ENCODE measurements around the gene PTGR3. TPM values are rescaled to one million over a fixed set of nuclear protein-coding genes. Genes with fewer than 3 reads are reported as not detected.

Gene PTGR3
- total RNA-seq, 3 donors from 2014 or later: 8.9 to 12.8 (median 9.2) TPM

DNA sequence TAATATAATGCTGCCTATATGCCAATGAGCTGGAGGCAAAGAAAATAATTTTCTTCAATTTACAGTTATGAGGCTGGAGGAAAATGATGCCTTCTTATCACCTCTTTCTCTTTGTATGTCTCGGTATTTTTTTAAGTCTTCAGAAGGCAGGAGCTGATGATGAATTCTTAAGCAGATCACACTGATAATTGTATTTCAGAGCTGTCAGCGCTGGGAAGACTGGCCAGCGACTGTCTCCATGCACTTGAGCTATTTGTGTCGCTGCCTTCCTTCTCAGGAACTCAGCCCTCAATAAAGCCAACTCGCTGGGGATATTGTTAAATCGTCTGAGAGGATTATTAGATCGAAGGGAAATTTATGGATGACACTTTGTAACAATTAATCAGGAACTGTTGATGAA is 40.3 kb downstream of the PTGR3 start:
- no peaks in the 10 kb centered on the region for H3K9me3 Mint-ChIP-seq
- peaks cover 4% of the 10 kb centered on the region for H3K27me3 Mint-ChIP-seq (ENCODE audit: low read depth)
- ATAC-seq (no peak), DNase-seq (no peak)
- H3K4me1 Mint-ChIP-seq (ENCODE audit: low read depth): no peaks in the 10 kb centered on the region
- no peaks in the 10 kb centered on the region for H3K36me3 Mint-ChIP-seq (ENCODE audit: insufficient read depth)
- H3K4me3 Mint-ChIP-seq: no peak overlapping the region

- DNase-seq: no peak
- Mint-ChIP-seq H3K4me3 (no peak overlapping the region), H3K9me3 (no peaks in the 10 kb centered on the region), H3K4me1 (ENCODE audit: low read depth) (no peaks in the 10 kb centered on the region), H3K36me3 (ENCODE audit: insufficient read depth) (no peaks in the 10 kb centered on the region), H3K27me3 (ENCODE audit: low read depth) (peaks cover 4% of the 10 kb centered on the region)
- no peak for ATAC-seq
Measured at GRCh38 chr18:75167759-75168618, 41.0 kb downstream of the PTGR3 start.

DNA sequence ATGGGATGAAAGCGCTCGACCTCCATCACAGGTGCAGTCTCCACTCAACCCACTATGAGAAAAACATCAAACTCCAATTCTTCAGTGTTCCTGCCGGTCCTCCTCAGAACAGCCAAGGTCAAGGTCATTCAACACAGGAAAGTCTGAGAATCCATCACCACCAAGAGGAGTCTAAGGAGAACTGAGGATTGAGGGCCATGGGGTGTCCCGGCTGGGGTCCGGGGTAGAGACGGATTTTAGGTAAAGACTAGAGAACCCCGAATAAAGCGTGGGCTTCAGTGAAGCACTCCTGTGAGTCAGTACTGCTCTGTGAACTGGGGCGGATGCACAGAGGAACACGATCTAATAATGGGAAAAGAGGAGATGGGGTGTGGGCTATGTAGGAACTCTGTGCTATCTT is 41.8 kb downstream of the PTGR3 start:
- Mint-ChIP-seq H3K36me3 (ENCODE audit: insufficient read depth) (no peaks in the 10 kb centered on the region), H3K4me1 (ENCODE audit: low read depth) (no peaks in the 10 kb centered on the region), H3K9me3 (no peaks in the 10 kb centered on the region), H3K27me3 (ENCODE audit: low read depth) (peaks cover 4% of the 10 kb centered on the region), H3K4me3 (no peak overlapping the region)
- DNase-seq (no peak), ATAC-seq (no peak)

DNA sequence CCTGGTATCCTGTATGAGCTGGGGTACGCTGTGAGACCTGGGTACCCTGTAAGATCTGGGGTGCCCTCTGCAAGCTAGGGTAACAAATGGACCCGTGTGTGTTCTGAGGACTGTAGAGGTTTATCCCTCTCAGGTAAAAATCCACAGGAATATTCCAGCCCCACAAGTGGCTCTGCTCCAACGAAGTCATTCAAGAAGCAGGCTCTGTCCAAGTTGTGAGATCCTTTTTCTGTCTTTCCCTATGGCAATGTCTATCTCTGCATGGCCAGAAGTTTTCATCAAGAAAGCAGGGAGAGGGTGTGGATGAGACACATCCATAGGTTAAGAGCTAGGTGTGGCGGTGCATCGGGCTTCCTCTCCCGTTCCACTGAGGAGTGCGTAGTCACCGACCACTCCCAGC is 43.0 kb downstream of the PTGR3 start:
- H3K27me3 Mint-ChIP-seq (ENCODE audit: low read depth): peaks cover 4% of the 10 kb centered on the region
- H3K9me3 Mint-ChIP-seq: no peaks in the 10 kb centered on the region
- ATAC-seq (no peak), DNase-seq (no peak)
- H3K4me3 Mint-ChIP-seq: no peak overlapping the region
- peaks cover 12% of the 10 kb centered on the region for H3K4me1 Mint-ChIP-seq (ENCODE audit: low read depth)
- H3K36me3 Mint-ChIP-seq (ENCODE audit: insufficient read depth): no peaks in the 10 kb centered on the region

DNA sequence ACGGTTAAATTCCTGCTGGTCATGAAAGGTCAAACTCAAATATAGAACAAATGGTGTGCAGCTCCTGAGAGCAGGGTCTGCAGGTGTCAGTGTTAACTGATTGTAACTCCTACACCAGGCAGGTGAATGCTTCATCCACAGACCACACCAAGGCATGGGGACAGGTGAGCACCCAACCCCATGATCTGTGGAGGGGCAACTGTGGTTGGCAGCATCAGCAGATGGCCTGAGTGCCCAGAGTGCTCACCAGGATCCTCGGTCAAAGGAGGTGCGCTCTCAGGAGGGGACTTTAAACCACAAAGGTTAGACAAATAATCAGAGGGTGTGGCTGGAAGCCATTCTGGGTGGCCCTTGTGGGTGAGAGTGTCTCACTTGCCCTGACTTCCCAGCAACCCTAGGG is 44.5 kb downstream of the PTGR3 start:
- no peaks in the 10 kb centered on the region for H3K36me3 Mint-ChIP-seq (ENCODE audit: insufficient read depth)
- peaks cover 13% of the 10 kb centered on the region for H3K4me1 Mint-ChIP-seq (ENCODE audit: low read depth)
- no peaks in the 10 kb centered on the region for H3K9me3 Mint-ChIP-seq
- no peak overlapping the region for H3K4me3 Mint-ChIP-seq
- DNase-seq: no peak
- H3K27me3 Mint-ChIP-seq (ENCODE audit: low read depth): peaks cover 4% of the 10 kb centered on the region
- ATAC-seq: no peak

GRCh38 chr18:75163736-75164135 is 45.2 kb downstream of the PTGR3 start:
- Mint-ChIP-seq H3K9me3 (no peaks in the 10 kb centered on the region), H3K36me3 (ENCODE audit: insufficient read depth) (no peaks in the 10 kb centered on the region), H3K27me3 (ENCODE audit: low read depth) (peaks cover 4% of the 10 kb centered on the region), H3K4me1 (ENCODE audit: low read depth) (peaks cover 13% of the 10 kb centered on the region), H3K4me3 (no peak overlapping the region)
- no peak for ATAC-seq
- DNase-seq: no peak

GRCh38 chr18:75162978-75163377 is 46.0 kb downstream of the PTGR3 start:
- Mint-ChIP-seq H3K4me1 (ENCODE audit: low read depth) (peaks cover 13% of the 10 kb centered on the region), H3K27me3 (ENCODE audit: low read depth) (peaks cover 4% of the 10 kb centered on the region), H3K4me3 (no peak overlapping the region), H3K9me3 (no peaks in the 10 kb centered on the region), H3K36me3 (ENCODE audit: insufficient read depth) (no peaks in the 10 kb centered on the region)
- DNase-seq (no peak), ATAC-seq (no peak)

DNA sequence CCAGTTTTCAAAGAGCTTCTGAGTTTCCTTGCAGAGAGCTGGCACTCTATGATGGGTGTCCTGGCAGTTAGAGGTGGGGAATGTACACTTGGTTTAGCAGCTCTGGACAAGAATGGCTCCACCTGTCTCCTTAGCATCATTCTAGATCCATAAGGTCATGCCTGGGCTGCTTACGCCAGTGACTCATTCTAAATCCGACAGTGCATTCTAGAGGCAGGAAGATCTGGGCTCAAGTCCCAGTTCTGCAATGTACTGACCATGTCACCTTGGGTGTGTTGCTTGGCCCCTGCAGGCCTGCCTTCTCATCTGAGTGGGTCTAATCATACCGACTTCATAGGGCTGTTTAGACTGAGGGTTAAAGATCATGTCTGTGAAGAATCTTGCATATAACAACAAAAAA is 46.5 kb downstream of the PTGR3 start:
- Mint-ChIP-seq H3K4me3 (no peak overlapping the region), H3K9me3 (no peaks in the 10 kb centered on the region), H3K36me3 (ENCODE audit: insufficient read depth) (no peaks in the 10 kb centered on the region), H3K4me1 (ENCODE audit: low read depth) (peaks cover 13% of the 10 kb centered on the region), H3K27me3 (ENCODE audit: low read depth) (peaks cover 4% of the 10 kb centered on the region)
- no peak for DNase-seq
- no peak for ATAC-seq

DNA sequence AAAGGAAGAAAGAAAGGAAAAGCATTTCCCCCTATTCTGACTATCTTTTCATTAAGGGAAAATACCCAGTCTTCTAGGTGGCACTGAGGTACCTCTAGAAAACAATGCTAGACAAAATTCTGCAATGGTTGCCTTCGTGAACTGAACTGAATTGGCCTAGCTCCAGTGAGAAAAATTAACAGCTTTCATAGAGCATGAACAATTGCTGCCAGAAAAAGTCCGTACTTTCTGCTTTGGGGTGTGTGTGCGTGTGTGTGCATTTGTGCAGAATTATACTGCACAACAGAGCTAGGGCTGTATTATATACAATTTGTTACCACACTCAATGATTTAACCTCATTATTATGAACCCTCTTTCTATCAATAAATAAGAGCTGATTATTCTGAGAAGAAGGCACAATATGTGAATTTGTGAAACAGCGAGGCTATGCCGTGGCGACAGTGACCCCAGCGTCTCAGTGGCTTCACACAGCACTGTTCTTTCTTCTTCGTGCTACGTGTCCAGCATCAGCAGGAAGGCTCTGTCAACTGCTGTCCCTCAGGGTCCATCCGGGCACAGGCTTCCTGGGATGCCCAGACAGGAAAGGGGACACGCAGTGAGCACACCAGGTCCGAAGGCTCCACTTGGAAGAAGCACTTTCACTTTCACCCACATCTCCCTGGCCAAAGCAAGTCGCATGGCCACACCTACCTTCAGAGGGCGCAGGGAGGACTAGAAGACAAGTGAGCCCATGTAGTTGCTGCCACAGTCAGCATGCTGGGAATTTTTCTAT is 47.5 kb downstream of the PTGR3 start:
- H3K9me3 Mint-ChIP-seq: no peaks in the 10 kb centered on the region

GRCh38 chr18:75160364-75160763 is 48.6 kb downstream of the PTGR3 start:
- H3K4me1 Mint-ChIP-seq (ENCODE audit: low read depth): peaks cover 13% of the 10 kb centered on the region
- peak overlapping the region; percentile 31 for H3K4me3 Mint-ChIP-seq
- no peaks in the 10 kb centered on the region for H3K36me3 Mint-ChIP-seq (ENCODE audit: insufficient read depth)
- H3K27me3 Mint-ChIP-seq (ENCODE audit: low read depth): no peaks in the 10 kb centered on the region
- no peak for DNase-seq
- no peak for ATAC-seq
- no peaks in the 10 kb centered on the region for H3K9me3 Mint-ChIP-seq

More for the DNA sequence above, 47.5 kb downstream of the PTGR3 start:
- Mint-ChIP-seq H3K4me3 (peak overlapping the region; percentile 85), H3K27me3 (ENCODE audit: low read depth) (no peaks in the 10 kb centered on the region), H3K4me1 (ENCODE audit: low read depth) (peaks cover 13% of the 10 kb centered on the region), H3K36me3 (ENCODE audit: insufficient read depth) (no peaks in the 10 kb centered on the region)
- DNase-seq (no peak), ATAC-seq (peak in 1 of 2 donors; percentile 47)

GRCh38 chr18:75159646-75160356 is 49.1 kb downstream of the PTGR3 start:
- DNase-seq (no peak), ATAC-seq (no peak)
- Mint-ChIP-seq H3K9me3 (no peaks in the 10 kb centered on the region), H3K4me3 (no peak overlapping the region), H3K36me3 (ENCODE audit: insufficient read depth) (no peaks in the 10 kb centered on the region), H3K27me3 (ENCODE audit: low read depth) (peaks cover 4% of the 10 kb centered on the region), H3K4me1 (ENCODE audit: low read depth) (peaks cover 13% of the 10 kb centered on the region)

- Mint-ChIP-seq H3K9me3 (no peaks in the 10 kb centered on the region), H3K4me1 (ENCODE audit: low read depth) (peaks cover 13% of the 10 kb centered on the region)
- no peak for ATAC-seq
Measured at GRCh38 chr18:75159238-75159518, 49.8 kb downstream of the PTGR3 start.

More at GRCh38 chr18:75159238-75159518, 49.8 kb downstream of the PTGR3 start:
- H3K4me3 Mint-ChIP-seq: no peak overlapping the region
- H3K27me3 Mint-ChIP-seq (ENCODE audit: low read depth): peaks cover 4% of the 10 kb centered on the region
- H3K36me3 Mint-ChIP-seq (ENCODE audit: insufficient read depth): no peaks in the 10 kb centered on the region
- DNase-seq: no peak
